GM19043 (cell line): Measurements from ENCODE around the gene VWF.
A peak's percentile ranks its signal among the peaks of the same experiment; 100 is the strongest.
"Not testable (repeated sequence)": the region's sequence is repeated elsewhere in the genome, so short reads cannot be mapped to it uniquely, and the experiment has no call there.

ENCODE experiments used
- ATAC-seq: cut with Tn5 transposase; IDR thresholded peaks from one replicate; pipeline ENCODE4 v1.9.1; 2021; ENCODE audit warnings: low read depth; ENCODE audit not compliant: unreplicated experiment

Gene VWF

DNA sequence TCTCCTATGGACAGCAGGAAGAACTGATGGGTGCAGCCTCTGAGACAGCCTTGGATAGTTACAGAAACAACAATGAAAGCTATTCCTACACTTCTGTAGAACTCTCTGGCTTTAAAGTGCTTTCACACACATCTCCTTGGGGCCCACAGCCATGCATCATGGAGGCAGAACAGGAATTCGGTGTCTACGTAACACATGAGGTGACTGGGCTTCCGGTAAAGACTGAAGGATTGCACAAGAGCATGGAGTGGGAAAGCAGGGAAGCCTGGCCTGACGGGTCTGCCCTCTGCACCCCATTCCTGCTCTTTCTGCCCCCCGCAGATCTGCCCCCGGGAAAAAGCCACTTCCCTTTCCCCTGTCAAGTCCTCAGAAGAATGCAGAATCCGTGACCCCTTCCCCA is 82.6 kb downstream of the VWF start:
- no peak for ATAC-seq

DNA sequence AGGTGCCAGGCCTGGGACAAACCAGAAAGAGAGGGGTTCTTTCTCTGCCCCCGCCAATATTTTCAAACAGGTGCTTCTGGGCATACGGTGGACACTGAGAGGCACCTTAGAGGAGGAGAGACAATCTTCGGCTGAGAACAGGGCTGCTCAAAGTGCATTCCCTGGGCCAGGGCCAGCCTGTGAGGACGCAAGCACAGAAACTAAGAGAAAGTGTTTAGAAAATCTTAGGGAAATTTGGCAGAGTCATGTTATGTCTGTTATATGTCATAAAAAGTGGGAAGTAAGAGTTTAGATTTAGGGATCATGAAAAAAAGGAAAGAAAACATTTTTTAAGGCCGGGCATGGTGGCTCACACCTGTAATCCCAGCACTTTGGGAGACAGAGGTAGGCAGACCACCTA is 83.7 kb downstream of the VWF start:
- ATAC-seq: no peak

DNA sequence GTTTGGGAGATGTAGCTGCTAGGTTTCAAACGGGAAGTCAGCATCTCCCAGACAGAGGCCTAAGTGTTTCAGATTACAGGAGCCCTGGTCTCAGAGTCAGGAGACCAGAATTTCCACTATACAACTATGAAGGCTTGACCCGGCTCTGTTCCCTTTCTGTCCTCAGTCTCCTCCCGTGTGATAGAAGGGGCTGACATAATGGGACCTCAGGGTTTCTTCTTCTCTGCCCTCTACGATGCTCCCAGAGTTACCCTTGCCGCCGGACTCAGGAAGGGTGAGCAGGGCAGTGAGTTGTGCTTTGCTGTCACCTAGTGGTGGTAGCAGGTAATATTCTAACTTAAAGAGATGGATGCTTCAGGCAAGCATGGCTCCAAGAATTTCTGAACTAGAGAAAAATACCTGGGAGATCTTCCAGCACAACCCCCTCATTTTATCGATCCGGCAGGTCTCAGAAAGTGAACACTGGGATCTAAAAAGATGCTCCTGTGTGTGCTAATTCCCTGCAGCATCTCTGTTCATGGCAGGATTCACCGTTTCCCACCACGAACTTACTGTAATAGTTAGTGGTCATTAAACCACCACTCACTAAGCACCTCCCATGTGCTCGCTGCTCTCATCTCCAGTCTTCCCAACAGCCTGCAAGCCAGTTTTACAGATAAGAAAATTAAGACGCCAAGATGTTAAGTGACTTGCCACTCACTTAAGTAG is 84.4 kb downstream of the VWF start:
- ATAC-seq: peak; percentile 49

DNA sequence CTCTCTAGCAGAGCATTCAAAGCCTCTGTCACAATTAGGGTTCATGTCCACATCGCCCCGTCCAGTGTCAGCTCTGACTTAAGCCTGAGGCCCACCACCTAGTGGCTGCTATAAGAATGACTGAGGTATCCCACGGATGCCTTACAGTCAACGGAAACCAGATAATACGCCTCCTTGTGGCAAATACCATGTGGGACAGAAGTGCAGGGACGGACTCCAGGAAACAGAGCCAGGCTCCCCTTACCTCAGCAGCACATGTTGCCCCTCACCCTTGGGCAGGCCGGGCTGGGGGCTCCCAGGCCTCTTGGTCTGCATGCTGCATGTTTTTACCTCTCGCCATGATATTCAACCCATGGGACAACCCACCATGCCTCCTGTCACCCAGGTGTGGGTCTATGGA is 86.3 kb downstream of the VWF start:
- peak; percentile 55 for ATAC-seq

DNA sequence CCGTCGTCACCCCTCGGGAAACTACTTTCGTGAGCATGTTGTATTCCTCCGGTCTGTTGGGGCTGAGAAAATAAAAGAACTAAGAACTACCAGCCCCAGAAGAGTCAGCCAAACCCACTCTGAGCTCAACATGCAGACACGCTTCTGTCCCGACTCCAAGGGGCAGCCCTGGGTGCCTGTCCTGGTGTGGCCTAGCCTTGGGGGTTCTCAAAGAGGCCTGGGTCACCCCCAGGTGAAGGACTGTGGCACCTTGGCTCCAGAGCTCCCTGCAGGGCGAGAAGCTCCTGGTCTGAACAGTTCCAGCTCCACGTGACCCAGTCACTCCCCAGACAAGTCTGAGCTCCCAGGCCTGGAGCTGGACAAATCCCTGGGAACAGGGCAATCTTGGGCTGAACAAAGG is 87.0 kb downstream of the VWF start:
- ATAC-seq: no peak

DNA sequence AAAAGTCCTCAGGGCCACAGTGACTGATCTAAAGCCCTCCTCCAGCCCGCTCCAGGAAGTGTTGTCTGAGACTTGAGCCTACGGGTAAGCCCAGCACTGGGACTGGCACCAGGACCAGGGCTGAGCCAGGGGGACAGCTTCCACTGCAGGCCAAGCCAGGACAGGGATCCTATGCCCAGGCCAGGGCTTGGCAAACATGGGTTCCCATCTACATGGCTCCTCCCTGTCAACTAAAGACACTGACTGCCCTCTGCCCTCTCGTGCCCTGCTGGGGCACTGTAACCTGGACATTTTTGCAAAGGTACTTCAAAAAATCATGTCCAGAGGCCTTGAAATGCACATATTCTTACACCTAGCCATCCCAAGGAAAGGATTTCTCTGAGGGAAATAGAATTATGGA is 88.0 kb downstream of the VWF start:
- ATAC-seq: no peak

DNA sequence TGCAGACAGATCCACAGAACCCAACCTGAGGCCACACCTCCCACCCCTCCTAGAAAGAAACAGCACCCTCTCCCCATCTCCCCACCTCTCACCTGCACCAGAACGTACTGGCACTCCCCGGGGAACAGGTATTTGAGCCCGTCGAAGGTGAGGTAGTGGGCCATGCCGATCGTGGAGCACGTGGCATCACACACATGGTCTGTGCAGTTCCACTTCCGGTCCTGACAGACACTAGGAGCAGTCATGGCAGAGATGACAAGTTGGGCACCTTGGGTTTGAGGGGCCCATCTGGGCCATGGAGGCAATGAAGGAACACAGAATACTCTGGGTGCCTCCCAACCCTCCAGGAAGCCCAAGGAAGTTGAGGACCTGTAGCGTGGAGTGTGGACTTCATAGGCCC is 89.9 kb downstream of the VWF start:
- no peak for ATAC-seq

DNA sequence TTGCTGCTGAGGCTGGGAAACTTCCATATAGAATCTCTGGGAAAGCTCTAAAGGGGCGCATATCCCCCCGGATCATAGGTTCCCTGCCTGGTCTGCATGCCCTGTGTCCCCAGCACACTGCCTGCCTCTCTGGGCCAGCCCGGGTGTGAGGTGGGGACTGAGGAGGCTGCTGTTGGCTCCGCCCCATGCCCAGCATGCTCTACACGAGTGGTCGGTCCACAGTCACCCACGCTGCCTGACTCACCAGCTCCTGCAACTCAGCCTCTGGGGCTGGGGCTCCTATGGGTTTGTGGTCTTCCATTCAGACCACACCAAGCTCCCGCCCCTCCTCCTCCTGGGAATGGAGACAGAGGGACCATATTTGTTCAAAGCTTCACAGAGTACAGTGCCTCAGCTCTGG is 90.9 kb downstream of the VWF start:
- ATAC-seq: no peak

DNA sequence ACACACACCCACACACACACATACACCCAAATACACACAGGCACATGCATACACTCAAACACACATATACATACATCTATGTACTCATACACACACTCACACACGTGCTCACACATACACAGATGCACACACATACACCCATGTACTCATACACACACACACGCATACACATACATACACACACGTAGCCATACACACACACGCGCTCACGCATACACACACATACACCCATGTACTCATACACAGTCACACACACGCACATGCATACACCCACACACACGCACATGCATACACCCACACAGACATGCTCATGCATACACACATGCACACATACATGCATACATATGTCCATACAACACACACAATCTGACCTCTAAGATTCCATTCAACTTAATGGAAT is 91.7 kb downstream of the VWF start:
- ATAC-seq: no peak

DNA sequence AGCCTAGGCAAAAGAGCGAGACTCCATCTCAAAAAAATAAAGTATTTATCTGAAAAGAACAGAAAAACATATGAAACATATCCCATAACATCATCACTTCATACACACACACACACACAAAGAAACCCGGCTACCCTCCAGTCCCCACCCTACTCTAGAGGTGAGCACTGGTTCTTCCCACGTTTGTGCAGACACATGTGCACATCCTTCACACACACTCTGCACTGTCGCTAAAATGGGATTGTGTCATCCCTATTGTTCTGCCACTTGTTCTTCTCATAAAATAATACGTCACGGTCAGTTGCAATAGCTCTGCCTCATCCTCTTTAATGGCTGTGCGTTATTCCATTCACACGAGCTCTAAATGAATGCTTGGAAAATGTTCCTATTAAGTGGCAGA is 93.5 kb downstream of the VWF start:
- no peak for ATAC-seq

DNA sequence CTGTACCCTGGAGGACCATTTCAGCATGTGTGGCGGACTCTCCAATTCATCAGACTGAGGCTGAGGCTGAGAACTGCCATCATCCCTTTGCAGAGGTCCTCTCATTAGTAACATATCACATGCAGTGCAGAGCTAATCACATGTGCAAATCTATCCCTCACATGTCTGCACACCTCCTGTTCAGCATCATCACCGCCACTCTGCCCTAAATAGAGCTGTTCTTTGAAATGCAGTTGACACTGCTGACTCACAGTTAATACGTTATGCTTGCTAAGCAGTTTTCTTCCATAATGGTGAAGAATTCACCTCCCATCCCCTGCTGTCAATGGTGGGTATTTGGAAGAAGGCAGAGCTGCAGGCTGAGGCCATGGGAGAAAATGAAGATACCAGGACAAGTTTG is 94.4 kb downstream of the VWF start:
- no peak for ATAC-seq

DNA sequence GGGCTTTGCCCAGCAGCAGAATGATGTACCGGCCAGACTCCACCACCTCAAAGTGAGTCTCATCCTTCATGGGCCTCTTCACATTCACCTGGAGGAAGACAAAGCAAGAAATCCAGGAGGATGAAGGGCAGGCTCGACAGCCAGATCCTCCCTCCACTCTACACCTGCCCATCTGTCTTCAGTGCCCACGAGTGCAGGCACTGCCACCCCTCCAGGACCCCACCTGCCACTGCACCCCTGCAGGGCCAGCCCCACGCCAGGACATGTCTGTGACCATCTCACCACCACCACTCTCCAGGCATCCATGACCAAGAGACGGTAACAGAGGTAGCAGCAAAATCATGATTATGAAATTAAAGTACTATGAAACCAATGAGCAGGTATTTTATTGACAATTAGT is 95.1 kb downstream of the VWF start:
- ATAC-seq: no peak

DNA sequence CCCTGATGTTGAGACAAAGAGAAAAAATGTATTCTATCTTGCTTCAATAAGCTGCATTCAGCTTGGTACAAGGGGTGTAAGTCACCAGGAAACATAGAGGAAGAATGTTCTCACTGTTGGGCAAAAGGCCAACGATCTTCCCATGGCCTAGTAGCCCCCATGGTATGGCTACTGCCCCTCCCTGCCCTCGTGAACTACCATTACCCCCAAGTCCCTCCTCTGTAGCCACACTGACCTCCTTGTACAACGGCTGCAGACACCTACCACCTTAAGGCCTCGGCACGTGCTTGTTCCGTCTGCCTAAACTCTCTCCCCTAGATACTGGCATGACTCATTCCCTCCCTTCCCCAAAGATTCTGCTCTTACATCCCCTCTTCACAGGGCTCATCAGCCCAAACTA is 97.5 kb downstream of the VWF start:
- no peak for ATAC-seq

DNA sequence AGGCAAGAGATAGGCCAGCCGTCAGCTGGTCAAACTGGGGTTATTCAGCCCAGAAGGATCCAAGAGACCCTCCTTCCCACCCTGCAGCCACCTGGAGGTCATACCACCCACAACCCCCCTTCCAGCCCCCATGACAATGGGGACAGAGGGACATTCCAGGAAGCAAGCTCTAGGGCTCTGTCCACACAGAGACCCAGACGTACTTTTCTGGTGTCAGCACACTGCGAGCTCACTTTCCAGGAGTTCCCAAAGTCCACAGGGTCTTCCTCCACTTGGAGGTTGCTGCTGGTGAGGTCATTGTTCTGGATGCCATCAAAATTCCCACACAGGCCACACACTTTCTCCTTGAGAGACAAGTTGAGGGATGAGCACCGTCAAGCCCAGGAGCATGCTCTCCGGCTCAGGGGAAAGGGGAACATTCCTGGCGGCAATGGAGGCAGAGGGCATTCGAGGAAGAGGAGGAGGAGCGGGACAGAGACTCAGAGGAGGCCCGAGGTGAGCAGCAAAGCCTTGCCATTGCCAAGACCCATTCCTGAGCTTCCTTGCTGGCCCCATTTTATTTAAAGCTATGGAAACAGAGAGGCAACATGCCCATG is 98.7 kb downstream of the VWF start:
- not testable (repeated sequence) for ATAC-seq

DNA sequence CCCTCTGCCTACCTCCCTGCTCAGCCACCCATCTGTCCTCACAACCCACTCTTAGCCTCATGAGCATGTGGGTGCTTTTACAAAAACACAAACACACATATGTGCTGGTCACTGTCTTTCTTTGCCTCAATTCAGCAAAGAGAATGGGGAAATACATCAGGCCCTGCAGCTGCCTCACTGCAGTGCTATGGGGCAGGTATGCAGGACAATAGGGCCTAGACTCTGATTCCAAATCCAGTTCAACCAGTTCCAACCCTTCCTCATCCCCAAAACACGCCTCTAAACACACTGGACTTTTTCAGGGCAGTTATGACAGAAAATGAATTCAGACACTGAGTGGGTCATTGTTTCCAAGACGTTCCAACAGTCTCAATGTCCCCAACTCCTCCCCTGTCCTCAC is 100.4 kb downstream of the VWF start:
- ATAC-seq: not testable (repeated sequence)

DNA sequence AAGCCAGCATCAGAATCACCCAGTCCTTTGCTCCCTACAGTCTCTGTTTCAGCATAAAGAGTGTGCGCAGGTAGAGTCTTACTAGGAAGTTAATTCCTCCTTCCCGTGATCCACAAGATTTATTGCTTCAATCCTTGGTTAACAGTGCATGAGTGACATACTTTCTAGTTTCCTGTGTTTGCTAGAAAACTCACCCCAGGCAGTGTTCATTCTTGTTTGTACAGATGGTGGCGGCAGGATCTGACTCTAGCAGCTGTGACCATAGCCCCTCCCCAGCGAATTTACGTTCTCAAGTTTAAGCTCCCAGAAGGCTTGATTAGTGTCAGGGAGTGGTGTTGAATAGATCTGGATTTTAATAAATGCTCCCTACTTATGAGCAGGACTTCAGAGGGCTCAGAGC is 103.5 kb downstream of the VWF start:
- ATAC-seq: no peak

DNA sequence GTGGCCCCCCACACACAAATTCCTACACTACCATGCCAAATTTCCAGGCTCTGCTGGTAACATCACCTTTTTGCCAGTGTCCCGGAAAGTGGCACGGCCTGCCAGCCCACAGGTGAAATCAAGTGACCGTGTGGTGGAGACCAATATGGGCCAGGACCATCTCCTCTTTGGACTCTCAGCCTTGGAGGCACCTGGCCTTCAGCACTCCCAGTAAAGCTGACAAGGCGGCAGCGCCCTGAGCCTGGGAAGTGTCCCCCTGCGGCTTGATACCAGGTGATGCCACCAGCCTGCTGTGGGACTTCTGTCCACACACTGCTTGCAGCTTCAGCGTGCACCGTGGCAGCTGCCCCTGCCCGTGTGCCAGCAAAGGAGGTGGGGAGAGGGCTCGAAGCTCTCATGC is 104.0 kb downstream of the VWF start:
- not testable (repeated sequence) for ATAC-seq

DNA sequence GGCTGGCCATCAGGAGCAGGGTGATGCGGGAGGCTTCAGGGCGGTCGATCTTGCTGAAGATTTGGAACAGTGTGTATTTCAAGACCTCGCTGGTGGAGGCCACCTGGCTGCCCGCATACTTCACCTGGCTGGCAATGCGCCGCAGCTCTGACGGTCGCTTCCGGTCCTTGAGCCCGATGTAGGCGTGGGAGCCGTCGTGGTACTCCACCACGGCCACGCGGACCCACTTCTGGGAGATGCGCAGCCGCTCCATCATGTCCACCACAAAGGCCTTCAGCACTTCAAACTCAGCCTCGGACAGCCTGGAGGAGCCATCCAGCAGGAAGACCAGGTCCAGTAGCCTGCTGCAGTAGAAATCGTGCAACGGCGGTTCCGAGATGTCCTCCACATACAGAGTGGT is 105.2 kb downstream of the VWF start:
- not testable (repeated sequence) for ATAC-seq

DNA sequence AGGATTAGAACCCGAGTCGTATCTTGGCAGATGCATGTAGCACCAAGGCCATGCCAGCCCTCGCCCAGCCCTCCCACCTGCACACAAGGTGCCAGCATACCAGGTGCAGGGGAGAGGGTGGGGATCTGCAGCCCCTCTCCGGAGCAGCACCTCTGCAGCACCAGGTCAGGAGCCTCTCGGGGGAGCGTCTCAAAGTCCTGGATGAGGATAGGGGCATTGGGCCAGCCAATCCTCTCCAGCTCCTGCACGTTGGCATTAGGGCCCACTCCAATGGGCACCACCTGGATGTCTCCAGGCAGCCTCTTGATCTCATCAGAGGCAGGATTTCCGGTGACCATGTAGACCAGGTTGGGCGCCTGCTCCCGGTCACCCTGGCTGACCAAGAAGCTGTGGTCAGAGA is 106.2 kb downstream of the VWF start:
- no peak for ATAC-seq

DNA sequence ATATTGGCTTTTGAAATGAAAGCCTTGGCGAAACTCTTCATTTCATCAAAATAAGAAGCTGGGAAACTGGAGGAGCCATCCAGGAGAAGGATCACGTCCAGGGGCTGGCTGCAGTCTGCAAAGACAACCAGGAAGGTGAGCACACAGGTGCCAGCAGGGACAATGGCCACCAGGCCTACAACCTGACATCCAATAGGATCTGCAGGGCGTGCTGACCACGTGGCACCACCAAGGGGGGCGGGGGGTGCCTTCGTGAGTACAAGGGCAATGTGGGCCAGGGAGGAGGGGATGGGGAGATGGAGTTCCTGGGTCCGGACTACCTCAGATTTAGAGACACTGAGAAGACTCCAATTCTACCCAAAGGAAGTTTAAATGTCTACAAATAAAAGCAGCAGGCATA is 107.7 kb downstream of the VWF start:
- no peak for ATAC-seq

DNA sequence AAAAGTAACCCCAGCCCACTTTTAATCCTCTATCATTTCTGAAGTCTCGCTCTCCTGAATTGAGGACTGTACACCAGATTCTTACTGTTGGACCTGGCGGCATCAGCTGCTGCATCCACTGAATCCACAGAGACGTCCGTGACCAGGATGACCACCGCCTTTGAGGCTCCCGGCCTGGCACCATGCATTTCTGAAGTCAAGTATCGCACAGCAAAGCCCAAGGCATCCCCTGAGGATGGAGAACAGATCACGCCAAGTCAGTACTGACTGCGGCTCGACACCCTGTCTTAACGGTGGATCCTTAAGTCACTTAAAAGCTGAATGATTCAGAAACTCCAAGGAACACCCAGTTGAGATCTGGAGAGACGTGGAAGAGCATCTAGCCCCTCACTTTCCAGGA is 108.5 kb downstream of the VWF start:
- ATAC-seq: not testable (repeated sequence)

DNA sequence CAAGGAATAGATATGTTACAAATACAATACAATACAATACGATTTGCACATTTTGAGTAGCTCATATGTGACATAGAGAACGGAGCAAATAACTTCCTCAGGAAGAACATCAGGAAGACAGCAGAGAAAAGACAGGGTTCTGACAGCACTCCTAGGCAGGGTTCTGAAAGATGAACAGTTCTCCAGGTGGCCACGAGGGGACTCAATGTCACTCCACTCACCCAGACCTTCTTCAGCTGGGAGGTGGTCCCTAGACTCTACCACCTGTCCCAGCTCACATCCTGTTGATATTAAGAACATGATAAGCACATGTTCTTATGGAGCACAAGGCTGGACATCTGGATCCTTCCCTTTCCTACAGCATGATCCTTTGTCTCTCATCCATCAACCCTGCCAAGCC is 109.2 kb downstream of the VWF start:
- ATAC-seq: not testable (repeated sequence)
